ENCODE measurements around the gene KLK12.

Gene KLK12

GRCh38 chr19:50980208-50980607 lies 54.6 kb downstream of the KLK12 start:
- no peak for DNase-seq (ENCODE audit: low read depth)

DNA sequence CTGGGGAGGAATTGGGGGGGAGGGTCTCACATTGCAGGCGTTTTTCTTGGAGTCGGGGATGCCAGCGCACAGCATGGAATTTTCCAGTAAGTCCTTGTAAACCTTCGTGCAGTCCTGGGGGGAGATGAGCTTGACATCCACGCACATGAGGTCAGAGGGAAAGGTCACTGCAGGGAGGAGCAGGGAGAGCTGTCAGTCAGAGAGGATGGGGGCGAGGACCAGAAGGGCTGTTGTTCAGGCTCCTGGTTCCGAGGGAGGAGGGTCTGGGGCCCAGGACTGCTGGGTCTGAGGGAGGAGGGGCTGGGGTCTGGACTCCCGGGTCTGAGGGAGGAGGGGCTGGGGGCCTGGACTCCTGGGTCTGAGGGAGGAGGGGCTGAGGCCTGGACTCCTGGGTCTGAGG lies 55.0 kb downstream of the KLK12 start:
- DNase-seq (ENCODE audit: low read depth): no peak
